HepG2 (cell line): ENCODE data around the gene KRTAP5-6. TPM values are rescaled to one million over a fixed set of nuclear protein-coding genes. Genes with fewer than 3 reads are reported as not detected.
A peak's percentile ranks its signal among the peaks of the same experiment; 100 is the strongest.

ENCODE experiments used
- ARID4A ChIP-seq: sonication (generic); formaldehyde crosslinking; IDR thresholded peaks from 2 replicates; pipeline ENCODE4 v1.5.0; 2020; ENCODE audit warnings: mild to moderate bottlenecking, missing genetic modification reagents, borderline replicate concordance
- CSRNP2 ChIP-seq: sonication (generic); formaldehyde crosslinking; conservative IDR thresholded peaks from 2 replicates; pipeline ENCODE4 v1.8.0; 2022; ENCODE audit warnings: low read depth, missing genetic modification reagents
- KAT7 ChIP-seq: IDR thresholded peaks from 2 replicates; pipeline ENCODE4 v1.6.1; 2018; ENCODE audit warnings: borderline replicate concordance, missing compliant biosample characterization
- MYPOP ChIP-seq: sonication (generic); formaldehyde crosslinking; IDR thresholded peaks from 2 replicates; pipeline ENCODE4 v1.8.1; 2023; ENCODE audit warnings: mild to moderate bottlenecking, moderate library complexity, missing genetic modification reagents
- REL ChIP-seq: sonication (generic); formaldehyde crosslinking; conservative IDR thresholded peaks from 2 replicates; pipeline ENCODE4 v1.8.0; 2022; ENCODE audit warnings: mild to moderate bottlenecking, missing genetic modification reagents, moderate library complexity
- RFX1 ChIP-seq: fragments of 450-650 bp; IDR thresholded peaks from 2 replicates; pipeline ENCODE4 v1.6.1; 2017
- SNAPC2 ChIP-seq: sonication (generic); formaldehyde crosslinking; IDR thresholded peaks from 2 replicates; pipeline ENCODE4 v1.8.1; 2022; ENCODE audit warnings: mild to moderate bottlenecking, missing genetic modification reagents
- ZBTB37 ChIP-seq: sonication (generic); formaldehyde crosslinking; IDR thresholded peaks from 2 replicates; pipeline ENCODE4 v1.4.0; 2020; ENCODE audit warnings: mild to moderate bottlenecking, missing genetic modification reagents
- ZBTB49 ChIP-seq: sonication (generic); formaldehyde crosslinking; IDR thresholded peaks from 2 replicates; pipeline ENCODE4 v1.4.0; 2020; ENCODE audit warnings: missing genetic modification reagents, borderline replicate concordance
- ZMYM3 ChIP-seq: sonication (generic); formaldehyde crosslinking; IDR thresholded peaks from 2 replicates; pipeline ENCODE4 v1.5.1; 2020; ENCODE audit warnings: mild to moderate bottlenecking, missing genetic modification reagents
- ZNF143 ChIP-seq: sonication (generic); formaldehyde crosslinking; IDR thresholded peaks from 2 replicates; pipeline ENCODE4 v1.4.0; 2020; ENCODE audit warnings: missing genetic modification reagents
- ZNF33A ChIP-seq: sonication (generic); formaldehyde crosslinking; IDR thresholded peaks from 2 replicates; pipeline ENCODE4 v1.5.1; 2020; ENCODE audit warnings: missing genetic modification reagents, mild to moderate bottlenecking, moderate library complexity, borderline replicate concordance
- ZNF615 ChIP-seq: sonication (generic); formaldehyde crosslinking; IDR thresholded peaks from 2 replicates; pipeline ENCODE4 v1.5.0; 2020; ENCODE audit warnings: mild to moderate bottlenecking, missing genetic modification reagents, borderline replicate concordance
- ZNF766 ChIP-seq: sonication (generic); formaldehyde crosslinking; IDR thresholded peaks from 2 replicates; pipeline ENCODE4 v1.5.0; 2020; ENCODE audit warnings: missing genetic modification reagents, borderline replicate concordance
- ZNF781 ChIP-seq: sonication (generic); formaldehyde crosslinking; IDR thresholded peaks from 2 replicates; pipeline ENCODE4 v1.5.1; 2020; ENCODE audit warnings: borderline replicate concordance, mild to moderate bottlenecking, missing genetic modification reagents; ENCODE audit errors: not compliant biosample characterization
- ZSCAN25 ChIP-seq: sonication (generic); formaldehyde crosslinking; IDR thresholded peaks from 2 replicates; pipeline ENCODE4 v1.8.0; 2022; ENCODE audit warnings: mild to moderate bottlenecking, missing genetic modification reagents
- polyA plus RNA-seq, 8 experiments: library from polyadenylated mRNA; depleted of rRNA in 3 of 8; stranded (reverse) in 7 of 8; unstranded in 1 of 8; fragments of >200 nt; fragmentation: Illumina TruSeq in 4 of 8; extraction: Trizol in 4 of 8; gene quantifications; 2 replicates each; pipeline versions ENCODE4 v1.2.1 to v1.2.3, GENCODE V29; 2011 to 2016; ENCODE audit warnings: low read depth in 4 of 8, missing spikeins in 1 of 8, mixed read lengths in 1 of 8; ENCODE audit not compliant: insufficient read depth in 1 of 8
- total RNA-seq, 5 experiments: library from RNA; depleted of rRNA; stranded (reverse); fragments of >200 nt; fragmentation: Illumina TruSeq; extraction: Trizol; gene quantifications; 2 replicates each; pipeline ENCODE4 v1.2.3, GENCODE V29; 2016; ENCODE audit warnings: low read depth in 1 of 5

KRTAP5-6 gene
- total and polyA plus RNA-seq, 2 of the 13 experiments (the other 11 are each of a cell fraction or from before 2014, with no cell fraction given), result not detected

DNA sequence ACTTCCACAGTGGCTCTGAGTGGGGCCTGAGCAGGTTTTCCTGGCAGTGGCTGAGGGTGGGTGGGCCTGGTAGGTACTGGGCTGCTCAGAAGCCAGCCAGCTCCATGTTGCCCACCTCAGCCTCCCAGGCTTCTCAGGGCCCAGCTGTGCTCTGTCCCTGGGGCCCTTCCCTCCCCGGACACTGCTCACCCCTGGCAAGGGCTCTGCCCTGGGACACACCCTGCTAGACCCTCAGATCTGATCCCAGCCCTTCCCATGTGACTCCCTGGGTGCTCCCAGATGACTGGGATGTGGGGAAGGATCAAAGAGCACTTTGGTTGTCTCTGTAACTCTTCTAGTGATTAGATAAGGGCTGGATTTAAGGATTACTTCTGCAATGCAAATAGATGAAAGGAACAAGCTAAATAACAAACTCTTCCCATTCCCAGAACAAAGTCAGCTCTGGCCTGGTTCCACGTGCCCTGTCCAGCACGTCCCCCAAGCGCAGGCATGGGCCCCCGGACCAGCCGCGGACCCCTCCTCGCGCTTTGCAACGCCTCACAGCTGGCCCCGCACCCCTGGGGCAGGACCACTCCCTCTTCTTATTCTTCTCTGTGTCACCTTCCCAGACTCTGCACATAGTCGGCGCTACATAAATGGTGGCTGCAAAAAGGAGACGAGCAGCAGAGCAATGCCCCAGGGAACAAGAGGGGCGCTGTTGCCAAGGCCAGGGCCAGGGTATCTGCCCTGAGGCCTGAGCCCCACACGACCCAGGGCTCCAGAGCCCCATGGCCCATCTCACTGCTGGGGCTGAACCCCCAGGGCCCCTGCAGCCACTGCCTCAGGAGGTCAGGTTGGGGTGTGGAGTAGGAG lies 5.7 kb upstream of the KRTAP5-6 start (continued):
- no peak for TF ChIP-seq ZBTB49 (CRISPR knock-in tag)
- peak; percentile 25 for TF ChIP-seq ZBTB37
- TF ChIP-seq MYPOP (CRISPR knock-in tag), result peak; percentile 80
- peak; percentile 92; the same call in 1 of the 2 replicates for TF ChIP-seq ZSCAN25 (CRISPR knock-in tag)
- TF ChIP-seq ZNF781 (CRISPR knock-in tag), result no peak
- no peak for TF ChIP-seq ZNF143 (CRISPR knock-in tag)
- no peak for TF ChIP-seq ZNF615 (CRISPR knock-in tag)
- TF ChIP-seq REL, result peak; percentile 58; the same call in 1 of the 2 replicates
- TF ChIP-seq ZMYM3 (CRISPR knock-in tag), result peak; percentile 35; the same call in 1 of the 2 replicates
- no peak for TF ChIP-seq CSRNP2
- TF ChIP-seq KAT7 (CRISPR knock-in tag), result peak; percentile 57; the same call in 1 of the 2 replicates
- TF ChIP-seq ZNF766 (CRISPR knock-in tag), result no peak
- TF ChIP-seq SNAPC2, result peak; percentile 89; the same call in 1 of the 2 replicates
- peak; percentile 96; the same call in 1 of the 2 replicates for TF ChIP-seq ZNF33A (CRISPR knock-in tag)
- TF ChIP-seq ARID4A, result peak; percentile 60; the same call in 1 of the 2 replicates
- TF ChIP-seq RFX1, result no peak
